AG20443 (cell line): ENCODE measurements around the gene DPT.

Source experiments
- DNase-seq: peaks from one replicate; pipeline ENCODE4 v3.0.0; 2012; ENCODE audit warnings: low spot score, mixed read lengths

DPT gene

DNA sequence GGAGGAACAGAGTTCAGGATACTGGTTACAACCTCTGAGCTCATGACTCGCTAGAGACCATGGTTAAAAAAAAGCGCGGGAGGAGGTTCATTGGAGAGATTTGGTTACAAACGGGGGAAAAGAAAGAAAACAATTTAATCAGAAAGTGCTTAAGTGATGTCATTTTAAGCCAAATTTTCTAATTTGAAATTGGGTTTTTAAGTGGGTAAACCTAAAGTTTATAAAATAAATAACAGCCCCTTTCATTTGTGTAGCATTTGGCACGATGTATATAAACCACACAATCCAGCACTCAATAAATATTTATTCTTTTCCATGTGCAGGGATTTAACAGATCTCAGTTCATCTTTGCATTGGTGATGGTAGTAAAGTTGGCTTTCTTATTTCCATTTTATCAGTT lies 7.0 kb upstream of the DPT start:
- no peak for DNase-seq

DNA sequence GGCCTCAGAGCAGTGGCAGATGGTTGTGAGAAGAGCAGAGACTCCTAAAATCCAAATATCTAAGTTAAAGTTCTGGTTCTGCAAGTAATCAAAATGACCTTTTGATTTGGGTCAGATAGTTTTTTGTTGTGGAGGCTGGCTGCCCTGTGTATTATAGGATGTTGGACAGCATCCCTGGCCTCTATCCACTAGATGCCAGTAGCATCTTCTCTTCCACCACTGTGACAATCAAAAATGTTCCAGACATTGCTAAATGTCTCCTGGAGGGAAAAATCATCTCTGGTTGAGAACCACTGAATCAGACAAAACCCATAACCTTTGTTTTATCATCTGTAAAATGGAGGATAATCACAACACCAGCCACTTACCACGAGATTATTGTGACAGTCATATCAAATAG lies 5.9 kb upstream of the DPT start:
- no peak for DNase-seq

DNA sequence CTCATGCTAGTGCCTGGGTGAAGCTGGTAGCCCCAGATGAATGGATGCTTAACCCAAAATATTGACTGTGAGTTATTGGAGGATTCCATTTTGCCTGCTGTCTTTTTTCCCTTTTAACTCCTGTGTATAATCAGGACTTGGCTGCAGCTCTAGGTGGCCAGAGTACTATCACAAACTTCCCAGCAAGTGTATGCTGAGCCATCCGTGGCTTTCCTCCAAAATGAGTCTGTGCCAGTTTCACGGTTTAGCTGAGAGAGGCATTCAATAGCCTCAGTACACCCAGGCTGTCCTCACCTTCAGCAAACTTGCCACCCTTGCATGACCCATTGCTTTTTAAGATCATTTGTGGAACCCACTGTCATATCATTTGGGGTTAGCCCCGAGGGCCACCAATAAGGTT lies 5.3 kb upstream of the DPT start:
- DNase-seq = no peak

DNA sequence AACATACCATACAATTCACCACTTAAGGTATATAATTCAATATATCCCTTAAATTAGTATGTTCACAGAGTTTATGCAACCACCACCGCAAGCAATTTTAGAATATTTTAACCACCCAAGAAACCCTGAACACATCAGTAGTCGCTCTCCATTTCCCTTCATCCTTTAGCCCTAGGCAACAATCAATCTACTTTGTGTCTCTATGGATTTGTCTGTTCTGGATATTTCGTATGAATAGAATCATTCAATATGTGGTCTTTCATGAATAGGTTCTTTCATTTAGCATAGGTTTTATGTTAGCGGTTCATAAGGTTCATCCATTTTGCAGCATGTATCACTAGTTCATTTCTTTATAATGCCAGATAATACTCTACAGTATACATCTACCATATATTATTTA lies 4.2 kb upstream of the DPT start:
- no peak for DNase-seq

DNA sequence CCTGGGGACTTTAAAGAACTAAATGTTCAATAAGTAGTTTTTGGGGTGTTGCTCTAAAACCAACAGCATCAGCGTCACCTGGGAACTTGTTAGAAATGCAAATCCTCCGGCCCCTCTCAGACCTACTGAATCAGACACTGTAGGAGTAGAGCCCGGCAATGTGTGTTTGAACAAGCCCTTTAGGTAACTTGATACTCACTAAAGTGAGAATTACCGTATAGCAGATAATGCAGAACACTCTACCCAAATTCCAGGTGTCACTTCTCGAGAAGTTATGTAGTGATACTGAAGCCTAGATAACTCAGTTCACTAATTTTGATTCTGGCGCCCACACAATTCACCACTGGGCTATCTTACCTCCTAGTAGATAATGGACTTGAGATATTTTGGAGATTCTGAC lies 3.7 kb upstream of the DPT start:
- no peak for DNase-seq

DNA sequence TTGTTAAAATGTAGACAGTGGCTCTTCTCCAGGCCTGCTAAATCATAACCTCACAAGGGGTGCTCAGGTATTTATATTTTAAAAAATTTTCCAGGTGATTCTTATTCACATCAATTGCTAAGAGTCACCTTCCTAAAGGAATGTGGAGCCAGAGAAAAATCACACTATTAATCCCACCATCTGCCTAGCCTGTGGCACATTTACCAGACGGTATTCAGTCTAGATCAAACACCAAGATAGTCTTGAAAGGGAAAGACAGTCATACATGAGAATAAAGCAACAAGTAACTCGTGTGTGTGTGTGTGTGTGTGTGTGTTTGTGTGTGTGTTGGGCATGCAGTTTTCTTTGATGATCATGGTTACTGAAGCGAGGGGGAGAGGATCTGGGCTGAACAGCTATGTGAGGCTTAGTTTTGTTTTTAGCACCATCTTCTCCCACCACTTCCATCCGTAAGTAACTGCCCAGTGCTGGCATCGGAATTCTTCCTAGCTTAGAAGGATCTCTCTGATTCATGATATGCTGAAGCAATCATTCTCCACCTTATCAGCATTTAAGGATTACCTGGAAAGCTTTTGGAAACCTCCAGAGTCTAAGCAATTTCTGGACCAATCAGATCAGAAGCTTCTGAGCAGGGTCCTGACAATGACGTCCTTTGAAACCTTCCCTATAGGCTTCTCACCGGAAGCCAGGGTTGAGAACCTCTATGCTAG lies 2.4 kb upstream of the DPT start:
- no peak for DNase-seq

DNA sequence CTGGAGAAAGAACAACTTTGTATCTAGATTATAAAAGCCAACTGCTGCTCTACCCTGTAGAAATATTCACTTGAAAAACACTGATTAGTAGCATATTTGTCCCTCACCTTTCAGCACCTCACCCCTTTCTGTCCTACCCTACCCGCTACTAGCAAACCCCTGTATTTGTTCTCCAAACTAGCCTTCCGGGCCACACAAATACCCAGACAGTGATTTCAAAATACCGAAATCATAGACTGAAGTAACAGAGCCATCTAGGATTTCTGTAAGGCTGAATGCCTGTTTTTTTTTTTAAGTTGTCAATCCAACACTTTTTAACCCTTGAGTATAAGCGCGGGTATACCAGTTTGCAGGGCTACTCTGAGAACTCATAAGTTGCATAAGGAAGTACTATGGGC lies 398 bp upstream of the DPT start:
- DNase-seq = peak; percentile 23

DNA sequence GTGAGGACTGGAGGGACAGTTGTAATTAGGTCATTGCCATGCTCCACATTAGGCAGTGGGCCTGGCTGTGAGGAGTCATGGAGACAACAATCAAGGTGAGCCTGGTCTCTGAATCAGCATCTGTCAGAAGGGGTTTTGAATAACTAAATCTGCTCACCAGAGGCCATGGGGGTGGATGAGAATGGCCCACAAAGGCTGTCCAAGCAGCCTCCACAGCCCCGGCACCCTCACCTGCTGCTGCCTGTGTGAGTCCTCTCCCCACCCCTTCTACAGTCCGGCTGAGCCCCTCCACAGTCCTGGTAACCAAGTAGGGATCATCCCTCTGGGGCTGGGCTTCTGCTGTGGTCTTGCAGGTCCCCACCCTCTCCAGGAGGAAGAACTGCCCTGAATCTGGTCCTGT lies 2.3 kb downstream of the DPT start:
- DNase-seq = no peak

DNA sequence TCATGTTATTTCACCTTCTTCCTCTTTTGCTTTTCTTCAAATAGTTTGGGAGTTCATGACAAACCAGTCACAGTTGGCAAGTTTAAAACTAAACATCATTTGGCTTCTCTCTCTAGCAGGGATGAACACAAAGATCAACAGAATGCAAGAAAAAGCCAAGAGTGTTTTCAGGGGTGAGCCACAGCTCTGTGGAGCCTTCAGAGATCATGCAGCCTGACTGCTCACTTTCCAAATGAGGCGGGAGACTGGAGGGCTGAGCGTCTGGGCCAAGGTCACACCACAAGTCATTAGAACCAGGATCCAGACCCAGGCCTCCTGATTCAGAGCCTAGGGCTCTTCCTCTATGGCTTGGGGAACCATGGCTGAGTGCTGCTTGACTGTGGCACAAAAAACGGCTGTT lies 2.7 kb downstream of the DPT start:
- peak; percentile 37 for DNase-seq

DNA sequence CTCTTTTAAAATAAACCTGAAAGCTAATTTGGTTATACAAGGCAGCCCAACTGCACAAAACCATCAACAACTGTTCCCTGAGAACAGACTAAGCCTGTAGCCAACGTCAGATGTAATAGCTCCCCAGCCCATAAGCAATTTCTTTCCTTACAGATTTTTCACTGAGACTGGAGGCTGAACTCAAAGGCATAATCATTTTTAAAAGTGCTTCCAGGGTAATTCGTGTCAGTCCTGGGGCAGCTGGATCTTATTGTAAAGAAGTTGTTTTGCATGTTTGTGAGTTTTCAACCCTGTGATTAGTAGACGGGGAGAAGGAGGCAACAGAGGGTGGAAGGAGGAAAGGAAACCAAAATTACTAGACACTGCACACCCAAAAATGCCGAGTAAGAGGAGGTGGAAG lies 3.2 kb downstream of the DPT start:
- no peak for DNase-seq

DNA sequence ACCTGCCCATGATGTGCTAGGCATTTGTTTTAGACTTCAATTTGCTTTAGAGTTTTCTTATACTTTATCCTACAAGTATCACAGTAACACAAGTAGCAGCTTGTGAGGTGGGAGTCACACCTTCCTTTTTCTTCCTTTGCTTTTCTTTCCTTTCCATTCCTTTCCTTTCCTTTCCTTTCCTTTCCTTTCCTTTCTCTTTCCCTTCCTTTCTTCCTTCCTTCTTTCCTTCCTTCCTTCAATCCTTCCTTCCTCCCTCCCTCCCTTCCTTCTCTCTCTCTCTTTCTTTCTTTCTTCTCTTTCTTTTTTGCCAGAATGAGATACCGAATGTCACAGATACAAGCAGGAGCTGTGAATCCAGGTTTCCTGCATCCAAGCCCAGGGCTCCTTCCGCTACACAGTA lies 3.9 kb downstream of the DPT start:
- no peak for DNase-seq

DNA sequence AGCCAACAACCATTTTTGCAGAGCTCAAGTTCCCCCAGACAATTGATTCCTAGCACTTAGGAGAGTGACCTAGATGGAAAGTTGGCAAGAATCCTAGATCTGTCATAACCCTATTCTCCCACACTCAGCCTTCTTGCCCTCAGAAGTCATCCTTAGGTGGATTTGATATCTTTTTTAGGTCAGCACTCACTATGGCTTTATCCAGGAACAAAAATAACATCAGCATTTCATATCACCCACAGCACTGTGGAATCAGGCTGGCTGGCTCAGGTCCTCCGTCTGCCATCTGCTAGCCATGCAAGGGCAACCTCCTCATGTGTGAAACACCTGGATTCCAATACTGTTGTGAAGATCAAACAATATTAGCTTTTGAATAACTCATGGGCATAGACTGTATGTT lies 6.0 kb downstream of the DPT start:
- DNase-seq = no peak

DNA sequence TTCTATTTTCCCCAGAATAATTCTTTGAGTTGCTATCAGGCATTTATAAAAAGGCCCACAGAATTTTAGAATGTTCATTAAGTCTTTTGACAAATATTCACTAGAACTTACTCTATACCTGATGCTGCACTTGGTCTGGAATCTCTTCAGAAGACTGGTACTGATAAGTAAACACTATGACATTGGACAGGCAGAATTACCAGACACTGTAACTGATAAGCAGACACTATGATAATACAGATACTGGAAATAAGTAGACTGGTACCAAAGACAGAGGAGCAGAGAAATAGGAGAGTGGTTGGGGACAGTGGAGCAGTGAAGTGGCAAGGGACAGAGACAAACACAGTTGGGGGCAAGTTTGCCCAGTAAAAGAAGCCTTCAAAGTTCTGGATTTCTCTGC lies 8.2 kb downstream of the DPT start:
- DNase-seq = no peak

DNA sequence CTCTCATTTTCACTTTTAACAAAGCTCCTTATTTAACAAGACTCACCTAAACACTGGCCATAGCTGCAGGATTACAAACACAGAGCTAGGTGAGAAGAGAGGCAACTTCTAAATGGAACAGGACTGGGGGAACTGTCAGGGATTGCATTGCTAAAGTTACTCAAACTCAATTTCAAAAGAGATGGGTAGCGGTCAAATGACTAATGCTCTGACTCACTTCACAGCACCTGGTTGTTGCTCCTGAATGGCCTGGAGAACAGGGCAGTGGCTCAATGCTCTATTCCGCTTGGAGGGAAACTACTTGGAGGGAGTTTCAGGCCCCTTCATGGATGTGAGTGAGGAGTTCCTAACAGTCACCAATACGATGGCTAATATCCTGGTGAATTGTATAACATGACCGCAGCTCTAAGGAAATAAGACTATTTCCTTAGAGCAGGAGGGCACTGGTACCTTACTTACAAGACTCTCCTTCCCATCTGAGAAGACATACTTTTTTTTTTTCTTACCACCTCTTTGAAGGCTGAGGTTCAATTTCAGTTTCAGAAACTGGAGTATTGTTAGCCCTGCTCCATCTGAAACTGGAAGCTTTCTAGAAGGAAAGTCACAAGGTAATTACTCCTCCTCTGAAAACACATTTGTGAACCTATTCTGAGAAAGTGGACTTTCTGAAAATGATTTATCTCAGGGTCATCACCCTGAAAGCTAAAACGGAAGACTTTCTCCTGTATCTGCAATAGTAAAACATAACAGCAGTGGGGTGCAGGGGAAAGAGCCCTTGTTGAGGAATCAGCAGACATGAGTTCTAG lies 9.5 kb downstream of the DPT start:
- DNase-seq = no peak

DNA sequence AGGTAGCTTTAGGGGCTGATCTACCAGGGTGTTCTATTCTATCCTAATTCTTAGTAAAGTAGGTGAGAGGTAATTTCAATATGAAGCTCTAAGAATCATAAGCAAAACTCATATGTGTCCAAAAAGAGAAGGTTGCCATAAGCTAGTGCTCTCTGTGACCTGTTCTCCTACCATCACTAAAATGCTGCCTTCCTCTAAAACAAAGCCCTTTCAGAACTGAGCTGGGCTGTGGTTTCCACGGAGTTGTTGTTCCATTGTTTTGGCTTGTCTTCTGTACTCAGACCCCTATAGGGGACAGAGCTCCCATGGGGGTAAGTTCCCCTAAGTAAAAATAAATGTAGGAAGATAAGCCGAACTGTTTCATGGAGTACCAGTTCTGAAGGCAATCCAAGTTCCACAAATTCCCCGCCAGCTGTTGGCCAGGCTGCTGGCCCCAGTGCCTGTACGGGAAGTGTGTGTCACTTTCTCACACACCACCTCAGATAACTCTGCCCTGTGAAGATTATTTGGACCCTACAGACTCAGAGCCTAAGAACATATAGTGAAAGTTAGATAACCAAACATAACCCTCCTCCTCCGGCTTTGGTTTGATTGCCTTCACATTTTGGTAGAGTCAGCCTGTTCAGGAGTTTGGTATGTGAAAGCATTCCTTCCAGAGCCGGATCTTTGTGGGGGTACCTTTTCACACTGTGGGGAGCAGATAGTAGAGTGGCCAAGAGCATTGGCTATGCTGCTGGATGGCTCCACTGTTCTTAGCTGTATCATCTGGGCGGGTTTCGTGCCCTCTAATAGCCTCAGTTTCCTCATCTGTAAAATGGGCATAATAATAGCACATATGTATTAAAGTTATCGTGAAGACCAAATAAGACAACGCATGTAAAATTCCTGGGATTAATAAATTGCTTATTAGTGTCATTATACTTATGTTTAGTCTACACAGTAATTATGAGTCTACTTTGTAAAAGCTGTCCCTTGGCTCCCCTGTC lies 10.8 kb downstream of the DPT start:
- no peak for DNase-seq

DNA sequence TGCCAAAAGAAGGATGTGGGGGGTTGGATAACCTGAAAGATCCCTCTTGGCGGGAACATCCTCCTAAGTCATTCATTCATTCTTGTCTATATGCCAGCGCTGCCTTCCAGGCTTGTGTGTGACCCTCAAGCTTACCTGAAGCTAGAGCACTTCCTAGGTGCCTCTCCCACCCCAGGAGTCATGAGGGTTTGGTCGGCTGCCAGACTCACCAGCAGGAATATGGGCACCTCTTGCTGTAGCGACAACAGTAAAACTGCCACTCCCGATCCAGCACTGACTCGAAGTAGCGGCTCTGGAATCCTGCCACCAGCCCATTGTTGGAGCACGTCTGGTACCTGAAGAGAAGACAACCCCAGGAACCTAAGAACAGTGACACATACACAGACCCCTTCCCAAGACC lies 15.0 kb downstream of the DPT start:
- DNase-seq = no peak

DNA sequence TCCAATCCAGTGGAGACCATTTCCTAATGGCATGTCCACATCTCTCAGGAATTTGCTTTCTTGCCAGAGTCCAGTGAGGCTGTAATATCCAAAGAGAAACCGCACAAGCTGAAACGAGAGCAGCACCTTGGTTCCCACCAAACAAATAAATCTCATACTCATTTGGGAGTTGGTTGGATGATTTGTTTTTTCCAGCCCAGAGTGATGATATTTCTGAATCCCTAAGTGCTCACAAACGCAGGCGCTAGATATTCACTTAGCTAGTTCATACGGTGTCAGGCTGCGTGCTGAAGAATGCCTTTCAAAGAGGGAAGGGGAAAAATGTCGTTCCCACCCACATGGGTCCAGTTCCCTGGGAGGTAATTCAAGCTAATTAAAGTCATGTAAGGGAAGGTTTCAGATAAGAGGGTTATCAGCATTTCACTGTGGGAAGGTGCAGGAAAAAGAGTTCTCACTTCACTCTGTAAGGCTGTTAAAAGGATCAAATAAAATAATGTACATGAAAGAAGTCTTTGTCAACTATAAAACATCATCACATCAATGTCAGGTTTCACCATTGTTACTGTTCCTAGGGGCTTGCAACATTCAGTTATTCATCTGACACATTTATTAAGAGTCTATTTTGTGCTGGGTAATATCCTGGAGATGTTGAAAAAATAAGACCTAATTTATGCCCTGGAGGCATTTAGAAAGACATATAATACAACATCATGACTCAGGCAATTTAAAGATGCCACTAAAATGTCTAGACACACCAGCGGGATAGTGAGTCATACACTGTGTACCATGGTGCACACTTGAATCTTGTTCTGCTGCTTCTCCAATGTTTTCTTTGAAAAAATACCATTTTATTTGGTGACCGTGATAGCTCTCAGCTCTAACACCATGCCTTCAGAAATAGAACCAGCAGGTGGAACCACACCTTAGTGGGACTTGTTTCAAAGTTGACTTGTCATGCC lies 19.3 kb downstream of the DPT start:
- DNase-seq = peak; percentile 83

DNA sequence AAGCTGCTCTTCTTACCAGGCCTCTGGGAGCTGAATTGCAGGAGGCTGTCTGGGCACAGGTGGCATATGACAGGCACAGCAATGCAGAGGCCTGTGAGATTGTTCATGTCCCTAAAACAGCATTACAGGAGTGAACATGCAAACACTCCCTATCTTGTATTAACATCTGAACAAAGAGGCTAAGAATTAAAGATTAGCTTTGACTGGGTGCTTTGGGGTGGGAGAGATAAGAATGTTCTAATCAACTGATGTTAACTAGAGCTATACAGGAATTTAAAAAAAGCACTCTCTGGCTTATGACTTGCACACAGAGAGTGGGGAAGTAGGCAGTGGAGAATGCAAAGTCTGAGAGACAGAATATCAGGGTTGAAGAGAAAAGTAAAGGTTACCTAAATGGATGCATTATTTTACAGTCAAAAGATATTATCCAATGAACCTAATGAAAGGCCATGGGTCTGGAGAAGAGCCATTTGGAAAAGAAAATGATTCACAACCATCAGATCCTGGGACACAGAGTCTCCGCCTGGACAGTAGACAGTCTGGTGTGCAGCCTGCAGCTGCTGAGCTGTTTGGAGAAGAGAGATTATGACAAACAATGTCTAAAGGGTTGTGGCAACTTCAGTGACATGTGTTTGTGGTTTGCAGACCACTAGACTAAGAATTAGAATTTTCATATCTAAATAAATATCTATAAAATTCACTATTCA lies 20.2 kb downstream of the DPT start:
- peak; percentile 81 for DNase-seq

DNA sequence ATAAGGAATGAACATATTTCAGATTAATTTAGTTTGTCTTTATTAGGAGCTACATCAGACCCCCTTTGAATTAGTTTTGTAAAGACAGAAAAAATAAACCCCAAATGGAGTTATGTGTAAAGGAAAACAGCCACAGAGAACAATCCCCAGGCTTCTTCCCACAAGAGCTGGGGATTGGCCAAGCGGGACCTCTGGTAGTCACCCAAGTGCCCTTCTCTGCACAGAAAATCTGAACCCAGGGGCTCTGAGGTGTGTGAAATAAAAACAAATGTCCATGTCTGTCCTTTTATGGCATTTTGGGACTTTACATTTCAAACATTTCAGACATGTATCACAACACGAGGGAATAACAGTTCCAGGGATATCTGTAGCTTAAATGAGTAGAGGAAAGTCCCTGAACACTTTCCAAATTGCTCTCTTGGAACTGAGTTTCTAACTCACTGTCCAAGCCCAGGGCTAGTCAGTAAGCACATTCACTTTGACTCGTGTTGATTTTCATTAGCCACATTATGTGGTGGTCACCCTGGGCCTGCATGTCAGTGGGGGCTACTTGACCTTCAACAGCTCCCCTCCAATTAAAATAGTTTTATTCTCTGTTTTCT lies 22.5 kb downstream of the DPT start:
- DNase-seq = no peak

DNA sequence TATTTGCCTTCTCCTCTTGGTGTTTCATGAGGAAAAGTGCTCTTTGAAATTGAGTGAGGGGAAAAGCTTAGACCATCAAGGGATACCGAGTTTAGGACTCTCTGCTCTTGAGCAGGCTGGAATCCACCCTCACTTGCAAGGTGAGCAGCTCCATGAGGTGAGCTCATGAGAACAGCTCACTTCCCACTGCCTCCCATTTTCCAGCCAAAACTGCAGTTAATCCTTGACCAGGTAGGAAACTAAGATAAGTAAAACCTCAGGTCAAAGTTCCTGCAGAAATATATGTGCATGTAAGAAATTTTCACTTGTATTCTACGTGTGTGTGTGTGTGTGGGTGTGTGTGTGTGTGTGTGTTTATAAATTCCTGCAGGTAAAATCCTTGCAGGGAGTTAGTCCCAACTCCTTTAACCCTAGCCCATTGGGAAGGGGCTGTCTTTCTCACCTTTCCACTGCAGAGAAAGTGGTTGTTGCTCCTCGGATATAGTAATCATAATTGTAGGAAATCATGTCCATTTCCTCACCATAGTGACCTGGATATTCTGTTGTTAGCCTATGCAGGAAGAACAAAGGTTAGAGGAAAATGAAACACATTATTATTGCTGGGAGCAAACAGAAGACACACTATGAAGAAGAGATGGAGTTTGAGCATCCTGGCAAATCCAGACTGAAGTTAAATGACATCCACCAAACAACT lies 28.3 kb downstream of the DPT start:
- no peak for DNase-seq
